GM18520 (cell line): ENCODE data around the gene BICRAL.
"Not testable (repeated sequence)": the region's sequence is repeated elsewhere in the genome, so short reads cannot be mapped to it uniquely, and the experiment has no call there.

ENCODE experiments used
- ATAC-seq: cut with Tn5 transposase; IDR thresholded peaks from one replicate; pipeline ENCODE4 v1.9.1; 2021; ENCODE audit not compliant: unreplicated experiment

The BICRAL gene

GRCh38 chr6:42781796-42782688 is at the start of gene BICRAL:
Gene BICRAL, plus strand, starts transcription at chr6:42782052. Its CDS starts 39,971 bp downstream, at chr6:42822023.
- no peak for ATAC-seq

- not testable (repeated sequence) for ATAC-seq
Observed at GRCh38 chr6:42733867-42734481, 47.9 kb upstream of the BICRAL start.

GRCh38 chr6:42735976-42736375 is 45.9 kb upstream of the BICRAL start:
- no peak for ATAC-seq

GRCh38 chr6:42740725-42741124 is 41.1 kb upstream of the BICRAL start:
- ATAC-seq: no peak

- ATAC-seq: no peak
Observed at GRCh38 chr6:42742116-42742894, 39.5 kb upstream of the BICRAL start.

GRCh38 chr6:42744351-42744893 is 37.4 kb upstream of the BICRAL start:
- no peak for ATAC-seq

GRCh38 chr6:42745083-42745639 is 36.7 kb upstream of the BICRAL start:
- ATAC-seq: peak; percentile 6

GRCh38 chr6:42745640-42746462 is 36.0 kb upstream of the BICRAL start, which contains the start of gene TBCC:
Gene TBCC, minus strand, starts transcription at chr6:42746103. Its CDS starts 30 bp downstream, at chr6:42746073.
- peak; percentile 77 for ATAC-seq

- ATAC-seq: peak; percentile 29
Observed at GRCh38 chr6:42746463-42747391, 35.1 kb upstream of the BICRAL start.

- no peak for ATAC-seq
Observed at GRCh38 chr6:42748203-42748898, 33.5 kb upstream of the BICRAL start.

- ATAC-seq: no peak
Observed at GRCh38 chr6:42751055-42751454, 30.8 kb upstream of the BICRAL start.

- ATAC-seq: no peak
Observed at GRCh38 chr6:42754759-42755158, 27.1 kb upstream of the BICRAL start.

GRCh38 chr6:42756722-42757121 is 25.1 kb upstream of the BICRAL start:
- no peak for ATAC-seq

GRCh38 chr6:42758756-42759430 is 23.0 kb upstream of the BICRAL start:
- ATAC-seq: no peak

- ATAC-seq: no peak
Observed at GRCh38 chr6:42761287-42762067, 20.4 kb upstream of the BICRAL start.

GRCh38 chr6:42762426-42762859 is 19.4 kb upstream of the BICRAL start:
- no peak for ATAC-seq

- ATAC-seq: no peak
Observed at GRCh38 chr6:42762950-42763349, 18.9 kb upstream of the BICRAL start.
